SJSA1 (cell line): ENCODE measurements around the gene MARS1. TPM values are rescaled to one million over a fixed set of nuclear protein-coding genes. Genes with fewer than 3 reads are reported as not detected.

Experiments used
- DNase-seq, 2 experiments: peaks; one replicate each; pipeline ENCODE4 v3.0.0-alpha.2; 2015 to 2020; ENCODE audit warnings: low spot score in 2 of 2, low read depth in 1 of 2
- H3K27ac ChIP-seq: fragments of 250-450 bp; sonication (Bioruptor Pico); 2 replicates; pipeline ENCODE4 v1.5.1; 2020; ENCODE audit warnings: mild to moderate bottlenecking, moderate library complexity
- H3K27me3 ChIP-seq: fragments of 250-450 bp; sonication (Bioruptor Pico); replicated peaks from 2 replicates; pipeline ENCODE4 v1.5.1; 2020; ENCODE audit warnings: mild to moderate bottlenecking, moderate library complexity
- H3K36me3 ChIP-seq: fragments of 250-450 bp; sonication (Bioruptor Pico); 2 replicates; pipeline ENCODE4 v1.5.1; 2020; ENCODE audit warnings: mild to moderate bottlenecking
- H3K4me1 ChIP-seq: fragments of 250-450 bp; sonication (Bioruptor Pico); replicated peaks from 2 replicates; pipeline ENCODE4 v1.6.1; 2021; ENCODE audit warnings: mild to moderate bottlenecking
- H3K4me3 ChIP-seq: fragments of 250-450 bp; sonication (Bioruptor Pico); 2 replicates; pipeline ENCODE4 v1.5.1; 2020; ENCODE audit warnings: mild to moderate bottlenecking
- H3K9me3 ChIP-seq: fragments of 250-450 bp; sonication (Bioruptor Pico); replicated peaks from 2 replicates; pipeline ENCODE4 v1.5.1; 2020; ENCODE audit warnings: mild to moderate bottlenecking
- total RNA-seq: library from RNA; depleted of rRNA; stranded (reverse); fragments of >200 nt; shearing (Covaris generic); gene quantifications from 2 replicates; pipeline ENCODE4 v1.2.3, GENCODE V29; 2014

The MARS1 gene
- total RNA-seq, 1 experiment from 2014 or later, result 3,352 TPM

GRCh38 chr12:57461276-57461916, 26.5 kb upstream of the MARS1 start:
- H3K27me3 ChIP-seq, result no peaks in the 10 kb centered on the region
- H3K4me3 ChIP-seq, result peak overlapping the region; percentile 50
- H3K4me1 ChIP-seq, result peaks cover 55% of the 10 kb centered on the region
- DNase-seq, result peak in 1 of 2 experiments; percentile 100
- H3K9me3 ChIP-seq, result no peaks in the 10 kb centered on the region
- peak overlapping the region; percentile 92 for H3K27ac ChIP-seq
- peaks cover 68% of the 10 kb centered on the region for H3K36me3 ChIP-seq

- H3K36me3 ChIP-seq, result peaks cover 68% of the 10 kb centered on the region
- peak overlapping the region; percentile 50 for H3K4me3 ChIP-seq
- H3K4me1 ChIP-seq, result peaks cover 51% of the 10 kb centered on the region
- no peak for DNase-seq
- no peaks in the 10 kb centered on the region for H3K27me3 ChIP-seq
- peak overlapping the region; percentile 92 for H3K27ac ChIP-seq
- H3K9me3 ChIP-seq, result no peaks in the 10 kb centered on the region
These were observed 26.0 kb upstream of the MARS1 start for GRCh38 chr12:57461917-57462250.

DNA sequence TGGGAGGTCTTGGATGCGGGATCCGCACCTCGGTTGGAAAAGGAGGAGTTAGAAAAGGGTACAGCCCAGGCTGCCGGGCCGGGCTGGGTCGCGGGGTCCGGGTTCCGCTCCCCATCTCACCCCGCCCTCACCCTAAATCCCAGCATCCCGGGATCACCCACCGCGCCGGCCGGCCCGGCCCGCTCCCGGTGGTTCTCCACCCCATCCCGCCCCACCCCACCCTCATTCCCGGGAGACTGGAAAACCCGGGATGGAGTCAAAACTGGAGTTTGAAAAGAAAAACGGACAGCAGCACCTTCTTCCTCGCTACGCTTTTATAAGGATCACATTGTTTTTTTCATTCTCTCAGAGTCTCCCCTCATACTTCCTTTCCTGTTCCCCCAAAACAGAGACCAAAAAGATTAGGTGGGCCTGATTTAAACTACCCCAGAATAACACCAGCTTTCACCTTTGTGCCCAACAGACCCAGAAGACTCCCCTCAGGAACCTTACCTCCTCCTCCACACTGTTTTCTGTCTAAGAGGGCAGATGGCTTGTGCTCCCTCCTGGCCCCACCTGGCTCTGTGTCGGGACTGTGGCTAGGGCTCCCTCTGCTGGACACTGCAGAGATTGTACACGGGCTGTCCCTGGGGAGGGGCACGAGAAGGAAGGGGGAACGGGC, 25.5 kb upstream of the MARS1 start:
- peak overlapping the region; percentile 50 for H3K4me3 ChIP-seq
- H3K27ac ChIP-seq, result peak overlapping the region; percentile 92
- H3K36me3 ChIP-seq, result peaks cover 68% of the 10 kb centered on the region
- peak in 1 of 2 experiments; percentile 100 for DNase-seq
- H3K9me3 ChIP-seq, result no peaks in the 10 kb centered on the region
- peaks cover 47% of the 10 kb centered on the region for H3K4me1 ChIP-seq
- H3K27me3 ChIP-seq, result no peaks in the 10 kb centered on the region

DNA sequence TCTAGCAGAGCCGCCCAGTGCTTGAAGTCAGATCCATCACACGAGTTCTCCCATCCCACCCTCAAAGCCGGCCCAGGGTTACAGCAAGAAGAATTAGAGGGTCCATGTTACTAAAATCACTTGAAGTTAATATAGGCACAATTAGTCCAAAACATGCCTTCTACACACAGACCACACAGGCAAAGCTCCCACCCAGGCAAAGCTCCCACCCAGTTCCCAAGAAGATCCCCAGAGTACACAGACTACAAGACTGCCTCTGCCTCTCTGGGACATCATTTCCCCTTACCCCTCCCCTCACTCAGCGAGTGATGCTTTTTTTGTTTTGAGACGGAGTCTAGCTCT, 25.0 kb upstream of the MARS1 start:
- Histone ChIP-seq H3K4me3 (peak overlapping the region; percentile 50), H3K9me3 (no peaks in the 10 kb centered on the region), H3K27ac (no peak overlapping the region), H3K27me3 (no peaks in the 10 kb centered on the region), H3K36me3 (peaks cover 70% of the 10 kb centered on the region), H3K4me1 (peaks cover 42% of the 10 kb centered on the region)
- DNase-seq, result no peak

GRCh38 chr12:57464569-57464968, 23.3 kb upstream of the MARS1 start:
- Histone ChIP-seq H3K36me3 (peaks cover 75% of the 10 kb centered on the region), H3K27ac (no peak overlapping the region), H3K4me3 (no peak overlapping the region), H3K4me1 (peaks cover 27% of the 10 kb centered on the region), H3K27me3 (no peaks in the 10 kb centered on the region), H3K9me3 (no peaks in the 10 kb centered on the region)
- DNase-seq, result peak; percentile 69 to 96

GRCh38 chr12:57465030-57465746, 22.7 kb upstream of the MARS1 start:
- no peak overlapping the region for H3K4me3 ChIP-seq
- peak; percentile 73 to 96 for DNase-seq
- H3K9me3 ChIP-seq, result 0 out of 2 replicates have a peak, but pooled peaks cover 3% of the 10 kb centered on the region
- H3K4me1 ChIP-seq, result peaks cover 27% of the 10 kb centered on the region
- H3K27ac ChIP-seq, result no peak overlapping the region
- H3K27me3 ChIP-seq, result no peaks in the 10 kb centered on the region
- peaks cover 81% of the 10 kb centered on the region for H3K36me3 ChIP-seq

DNA sequence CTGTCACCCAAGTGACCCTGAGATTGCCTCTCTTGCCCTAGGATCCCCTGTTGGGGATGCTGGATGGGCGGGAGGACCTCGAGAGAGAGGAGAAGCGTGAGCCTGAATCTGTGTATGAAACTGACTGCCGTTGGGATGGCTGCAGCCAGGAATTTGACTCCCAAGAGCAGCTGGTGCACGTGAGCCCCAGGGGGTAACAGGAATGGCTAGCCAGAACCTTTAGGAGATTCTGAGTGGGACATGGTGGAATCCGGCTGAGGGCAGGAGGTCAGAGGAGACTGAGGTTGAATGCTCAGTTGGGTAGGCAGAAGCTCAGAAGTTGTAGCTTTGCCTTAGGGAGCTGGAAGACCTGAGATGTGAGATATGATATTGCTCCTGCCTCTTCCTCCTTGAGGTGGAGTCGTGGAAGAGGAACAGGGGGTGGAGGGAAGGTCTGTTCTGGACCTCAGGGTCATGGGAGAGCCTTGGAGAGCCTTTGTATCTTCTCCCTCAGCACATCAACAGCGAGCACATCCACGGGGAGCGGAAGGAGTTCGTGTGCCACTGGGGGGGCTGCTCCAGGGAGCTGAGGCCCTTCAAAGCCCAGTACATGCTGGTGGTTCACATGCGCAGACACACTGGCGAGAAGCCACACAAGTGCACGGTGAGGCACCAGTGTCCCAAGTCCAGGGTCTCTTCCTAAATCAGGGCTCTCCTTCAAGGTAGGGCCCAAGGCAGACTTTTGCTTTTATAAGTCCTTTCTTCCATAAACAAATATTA, 21.9 kb upstream of the MARS1 start:
- peaks cover 86% of the 10 kb centered on the region for H3K36me3 ChIP-seq
- peaks cover 20% of the 10 kb centered on the region for H3K4me1 ChIP-seq
- H3K27me3 ChIP-seq, result no peaks in the 10 kb centered on the region
- DNase-seq, result peak; percentile 75 to 94
- no peak overlapping the region for H3K4me3 ChIP-seq
- H3K27ac ChIP-seq, result no peak overlapping the region
- 0 out of 2 replicates have a peak, but pooled peaks cover 3% of the 10 kb centered on the region for H3K9me3 ChIP-seq

GRCh38 chr12:57467212-57467874, 20.5 kb upstream of the MARS1 start:
- H3K4me1 ChIP-seq, result peaks cover 10% of the 10 kb centered on the region
- no peak overlapping the region for H3K27ac ChIP-seq
- H3K4me3 ChIP-seq, result no peak overlapping the region
- H3K9me3 ChIP-seq, result peaks cover 3% of the 10 kb centered on the region; the same call in 1 of the 2 replicates
- H3K36me3 ChIP-seq, result peaks cover 96% of the 10 kb centered on the region
- peak; percentile 70 to 95 for DNase-seq
- no peaks in the 10 kb centered on the region for H3K27me3 ChIP-seq

GRCh38 chr12:57467915-57468314, 20.0 kb upstream of the MARS1 start:
- peak; percentile 76 to 96 for DNase-seq
- Histone ChIP-seq H3K4me1 (peaks cover 4% of the 10 kb centered on the region), H3K27ac (no peak overlapping the region), H3K27me3 (no peaks in the 10 kb centered on the region), H3K4me3 (no peak overlapping the region), H3K36me3 (peaks cover 100% of the 10 kb centered on the region), H3K9me3 (peaks cover 3% of the 10 kb centered on the region; the same call in 1 of the 2 replicates)

DNA sequence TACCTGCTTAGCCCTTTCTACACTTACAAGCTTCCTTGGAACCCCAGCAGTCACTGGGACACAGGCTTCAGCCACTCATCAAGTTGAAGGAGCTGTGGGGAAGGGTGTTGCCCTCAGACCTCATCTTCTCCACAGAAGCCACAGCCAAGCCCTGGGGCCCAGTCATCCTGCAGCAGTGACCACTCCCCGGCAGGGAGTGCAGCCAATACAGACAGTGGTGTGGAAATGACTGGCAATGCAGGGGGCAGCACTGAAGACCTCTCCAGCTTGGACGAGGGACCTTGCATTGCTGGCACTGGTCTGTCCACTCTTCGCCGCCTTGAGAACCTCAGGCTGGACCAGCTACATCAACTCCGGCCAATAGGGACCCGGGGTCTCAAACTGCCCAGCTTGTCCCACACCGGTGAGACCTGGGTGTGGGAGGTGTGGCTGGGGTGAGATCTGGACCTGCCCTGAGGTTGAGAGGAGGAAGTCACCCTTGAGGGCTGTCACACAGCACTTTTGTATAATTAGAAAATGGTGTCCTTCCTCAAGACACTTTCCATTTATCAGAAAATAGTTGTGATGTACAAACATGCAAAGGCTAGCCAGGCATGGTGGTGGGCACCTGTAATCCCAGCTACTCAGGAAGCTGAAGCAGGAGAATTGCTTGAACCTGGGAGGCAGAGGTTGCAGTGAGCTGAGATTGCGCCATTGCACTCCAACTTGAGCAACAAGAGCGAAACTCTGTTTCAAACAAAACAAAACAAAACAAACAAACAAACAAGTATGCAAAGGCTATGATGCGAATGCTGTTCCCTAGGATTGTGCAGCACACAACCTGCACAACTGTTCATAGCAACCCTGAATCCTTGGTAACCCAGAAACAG, 18.3 kb upstream of the MARS1 start:
- peaks cover 84% of the 10 kb centered on the region for H3K36me3 ChIP-seq
- no peaks in the 10 kb centered on the region for H3K27me3 ChIP-seq
- no peaks in the 10 kb centered on the region for H3K4me1 ChIP-seq
- H3K9me3 ChIP-seq, result peaks cover 3% of the 10 kb centered on the region; the same call in 1 of the 2 replicates
- no peak overlapping the region for H3K4me3 ChIP-seq
- peak; percentile 76 to 96 for DNase-seq
- no peak overlapping the region for H3K27ac ChIP-seq

GRCh38 chr12:57470286-57470969, 17.4 kb upstream of the MARS1 start:
- Histone ChIP-seq H3K4me1 (no peaks in the 10 kb centered on the region), H3K27me3 (no peaks in the 10 kb centered on the region), H3K36me3 (peaks cover 75% of the 10 kb centered on the region), H3K9me3 (peaks cover 3% of the 10 kb centered on the region; the same call in 1 of the 2 replicates), H3K27ac (no peak overlapping the region), H3K4me3 (no peak overlapping the region)
- DNase-seq, result peak; percentile 78 to 96
